Activated naive CD4-positive, alpha-beta T cell treated with anti-CD3 and anti-CD28 coated beads for 36 hours (primary cell): ENCODE data around the gene CNGB1. TPM values are rescaled to one million over a fixed set of nuclear protein-coding genes. Genes with fewer than 3 reads are reported as not detected.

Experiments
- CTCF ChIA-PET: fragments of 350-600 bp; sonication (Branson Sonifier 250); formaldehyde crosslinking; loops from one replicate; lab custom pipeline; 2021; ENCODE audit warnings: antibody characterized with exemption; lab: Charles Lee
- DNase-seq: peaks from one replicate; pipeline ENCODE4 v3.0.0-alpha.2; 2020
- H3K27ac Mint-ChIP-seq: one replicate; pipeline ENCODE4 v1.8.0; 2021; ENCODE audit warnings: mild to moderate bottlenecking, mixed read lengths
- H3K27me3 Mint-ChIP-seq: one replicate; pipeline ENCODE4 v1.8.0; 2021; ENCODE audit warnings: low read depth, mixed read lengths
- H3K36me3 Mint-ChIP-seq: one replicate; pipeline ENCODE4 v1.8.0; 2021; ENCODE audit warnings: low read depth, mixed read lengths
- H3K4me1 Mint-ChIP-seq: one replicate; pipeline ENCODE4 v1.8.0; 2021; ENCODE audit warnings: low read depth, mixed read lengths
- H3K4me3 Mint-ChIP-seq: one replicate; pipeline ENCODE4 v1.8.0; 2021; ENCODE audit warnings: mild to moderate bottlenecking, moderate library complexity, mixed read lengths
- H3K9me3 Mint-ChIP-seq: one replicate; pipeline ENCODE4 v1.8.0; 2021; ENCODE audit warnings: mixed read lengths
- intact Hi-C: fragments of 100-400 bp; cut with micrococcal nuclease; formaldehyde crosslinking; loops from one replicate; pipeline ENCODE4 v1.15.1; 2023
- total RNA-seq, 2 experiments: library from RNA; stranded (reverse); gene quantifications; one replicate each; pipeline ENCODE4 v1.2.3, GENCODE V29; 2021

CNGB1 gene
- total RNA-seq, 2 experiments from 2014 or later = not detected

- Mint-ChIP-seq H3K9me3 (no peaks in the 10 kb centered on the region), H3K36me3 (no peaks in the 10 kb centered on the region), H3K4me3 (no peak overlapping the region), H3K4me1 (no peaks in the 10 kb centered on the region), H3K27ac (no peak overlapping the region), H3K27me3 (no peaks in the 10 kb centered on the region)
- DNase-seq = no peak
- CTCF ChIA-PET = no interaction called here
- intact Hi-C loops = no loop called here
Measured at GRCh38 chr16:57966986-57967385, 3.9 kb downstream of the CNGB1 start.

- Mint-ChIP-seq H3K4me1 (no peaks in the 10 kb centered on the region), H3K4me3 (no peak overlapping the region), H3K9me3 (no peaks in the 10 kb centered on the region), H3K36me3 (no peaks in the 10 kb centered on the region), H3K27me3 (no peaks in the 10 kb centered on the region), H3K27ac (no peak overlapping the region)
- CTCF ChIA-PET = interaction anchor here (1.0 kb wide), 1 partner anchor 34 kb away, joined by 4 read pairs; no protein-coding TSS in a partner anchor
- DNase-seq = no peak
- intact Hi-C loops = no loop called here
Measured at GRCh38 chr16:57966204-57966771, 4.6 kb downstream of the CNGB1 start.

- Mint-ChIP-seq H3K4me1 (no peaks in the 10 kb centered on the region), H3K4me3 (no peak overlapping the region), H3K9me3 (no peaks in the 10 kb centered on the region), H3K27me3 (no peaks in the 10 kb centered on the region), H3K36me3 (no peaks in the 10 kb centered on the region), H3K27ac (no peak overlapping the region)
- no peak for DNase-seq
- intact Hi-C loops = no loop called here
- CTCF ChIA-PET = no interaction called here
Measured at GRCh38 chr16:57964157-57964700, 6.7 kb downstream of the CNGB1 start.

- Mint-ChIP-seq H3K4me3 (no peak overlapping the region), H3K36me3 (no peaks in the 10 kb centered on the region), H3K27me3 (no peaks in the 10 kb centered on the region), H3K27ac (no peak overlapping the region), H3K4me1 (no peaks in the 10 kb centered on the region), H3K9me3 (no peaks in the 10 kb centered on the region)
- CTCF ChIA-PET = interaction anchor here (0.6 kb wide), 1 partner anchor 37 kb away, joined by 3 read pairs; no protein-coding TSS in a partner anchor
- no peak for DNase-seq
- intact Hi-C loops = no loop called here
Measured at GRCh38 chr16:57962756-57963155, 8.2 kb downstream of the CNGB1 start.

GRCh38 chr16:57962046-57962445, 8.9 kb downstream of the CNGB1 start:
- CTCF ChIA-PET = no interaction called here

GRCh38 chr16:57961538-57961937, 9.4 kb downstream of the CNGB1 start:
- Mint-ChIP-seq H3K4me1 (no peaks in the 10 kb centered on the region), H3K27ac (no peak overlapping the region), H3K9me3 (no peaks in the 10 kb centered on the region), H3K4me3 (no peak overlapping the region), H3K36me3 (no peaks in the 10 kb centered on the region), H3K27me3 (no peaks in the 10 kb centered on the region)
- intact Hi-C loops = no loop called here
- no peak for DNase-seq
- CTCF ChIA-PET = no interaction called here

More at GRCh38 chr16:57962046-57962445, 8.9 kb downstream of the CNGB1 start:
- intact Hi-C loops = no loop called here
- no peaks in the 10 kb centered on the region for H3K4me1 Mint-ChIP-seq
- no peaks in the 10 kb centered on the region for H3K9me3 Mint-ChIP-seq
- no peaks in the 10 kb centered on the region for H3K36me3 Mint-ChIP-seq
- no peaks in the 10 kb centered on the region for H3K27me3 Mint-ChIP-seq
- no peak for DNase-seq
- no peak overlapping the region for H3K27ac Mint-ChIP-seq
- H3K4me3 Mint-ChIP-seq = no peak overlapping the region

- intact Hi-C loops = no loop called here
- Mint-ChIP-seq H3K4me3 (no peak overlapping the region), H3K36me3 (no peaks in the 10 kb centered on the region), H3K4me1 (no peaks in the 10 kb centered on the region), H3K27ac (no peak overlapping the region), H3K27me3 (no peaks in the 10 kb centered on the region), H3K9me3 (no peaks in the 10 kb centered on the region)
- DNase-seq = no peak
- CTCF ChIA-PET = no interaction called here
Measured at GRCh38 chr16:57960826-57961472, 10.0 kb downstream of the CNGB1 start.

GRCh38 chr16:57960310-57960709, 10.6 kb downstream of the CNGB1 start:
- Mint-ChIP-seq H3K36me3 (no peaks in the 10 kb centered on the region), H3K9me3 (no peaks in the 10 kb centered on the region), H3K27me3 (no peaks in the 10 kb centered on the region), H3K4me3 (no peak overlapping the region), H3K4me1 (no peaks in the 10 kb centered on the region), H3K27ac (no peak overlapping the region)
- intact Hi-C loops = no loop called here
- no peak for DNase-seq
- CTCF ChIA-PET = no interaction called here

- no peaks in the 10 kb centered on the region for H3K9me3 Mint-ChIP-seq
- H3K27ac Mint-ChIP-seq = no peak overlapping the region
- H3K27me3 Mint-ChIP-seq = no peaks in the 10 kb centered on the region
- H3K4me3 Mint-ChIP-seq = no peak overlapping the region
- H3K4me1 Mint-ChIP-seq = no peaks in the 10 kb centered on the region
- CTCF ChIA-PET = no interaction called here
- no peaks in the 10 kb centered on the region for H3K36me3 Mint-ChIP-seq
- no peak for DNase-seq
- intact Hi-C loops = no loop called here
Measured at GRCh38 chr16:57959804-57960203, 11.1 kb downstream of the CNGB1 start.

- CTCF ChIA-PET = no interaction called here
- H3K9me3 Mint-ChIP-seq = no peaks in the 10 kb centered on the region
- no peaks in the 10 kb centered on the region for H3K4me1 Mint-ChIP-seq
- no peak for DNase-seq
- intact Hi-C loops = no loop called here
- no peak overlapping the region for H3K27ac Mint-ChIP-seq
- H3K36me3 Mint-ChIP-seq = no peaks in the 10 kb centered on the region
- H3K4me3 Mint-ChIP-seq = no peak overlapping the region
- H3K27me3 Mint-ChIP-seq = no peaks in the 10 kb centered on the region
Measured at GRCh38 chr16:57959121-57959520, 11.8 kb downstream of the CNGB1 start.

- H3K27ac Mint-ChIP-seq = no peak overlapping the region
- H3K4me1 Mint-ChIP-seq = no peaks in the 10 kb centered on the region
- no peaks in the 10 kb centered on the region for H3K9me3 Mint-ChIP-seq
- no peaks in the 10 kb centered on the region for H3K36me3 Mint-ChIP-seq
- DNase-seq = no peak
- intact Hi-C loops = no loop called here
- CTCF ChIA-PET = no interaction called here
- no peak overlapping the region for H3K4me3 Mint-ChIP-seq
- no peaks in the 10 kb centered on the region for H3K27me3 Mint-ChIP-seq
Measured at GRCh38 chr16:57958544-57958943, 12.4 kb downstream of the CNGB1 start.

GRCh38 chr16:57957673-57958392, 13.1 kb downstream of the CNGB1 start:
- no peak for DNase-seq
- intact Hi-C loops = no loop called here
- Mint-ChIP-seq H3K4me1 (no peaks in the 10 kb centered on the region), H3K27me3 (no peaks in the 10 kb centered on the region), H3K27ac (no peak overlapping the region), H3K9me3 (no peaks in the 10 kb centered on the region), H3K36me3 (no peaks in the 10 kb centered on the region), H3K4me3 (no peak overlapping the region)
- CTCF ChIA-PET = no interaction called here
